HS-27A (cell line): ENCODE results near the gene DOCK2.

Experiments
- DNase-seq: peaks from one replicate; pipeline ENCODE4 v3.0.0-alpha.2; 2012; ENCODE audit warnings: low read depth, missing footprints

Gene DOCK2

DNA sequence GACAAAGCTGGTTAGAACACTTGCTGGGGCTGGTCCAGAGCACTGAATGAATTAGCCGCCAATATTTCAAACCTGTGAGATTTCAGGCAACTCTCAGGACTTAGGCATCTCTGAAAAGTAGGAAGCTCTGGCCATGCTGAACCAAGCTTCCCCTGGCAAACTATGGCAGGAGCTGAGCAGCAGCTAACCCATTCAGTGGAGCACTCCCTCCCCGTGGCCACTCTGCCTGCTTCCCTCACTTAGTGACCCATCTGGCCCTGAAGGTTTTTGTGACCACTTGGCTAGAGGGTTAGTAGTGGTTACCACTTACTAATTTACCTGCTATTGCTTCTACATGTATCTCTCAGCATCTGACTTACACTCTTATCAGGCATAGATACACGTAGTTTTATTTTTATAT, 494.2 kb downstream of the DOCK2 start:
- no peak for DNase-seq

GRCh38 chr5:170132269-170132975, 495.3 kb downstream of the DOCK2 start:
- DNase-seq, result peak; percentile 34
